ENCODE data around the gene PACRG. TPM values are rescaled to one million over a fixed set of nuclear protein-coding genes. Genes with fewer than 3 reads are reported as not detected.

PACRG gene
- total RNA-seq, 1 donor, result 1.4 TPM

DNA sequence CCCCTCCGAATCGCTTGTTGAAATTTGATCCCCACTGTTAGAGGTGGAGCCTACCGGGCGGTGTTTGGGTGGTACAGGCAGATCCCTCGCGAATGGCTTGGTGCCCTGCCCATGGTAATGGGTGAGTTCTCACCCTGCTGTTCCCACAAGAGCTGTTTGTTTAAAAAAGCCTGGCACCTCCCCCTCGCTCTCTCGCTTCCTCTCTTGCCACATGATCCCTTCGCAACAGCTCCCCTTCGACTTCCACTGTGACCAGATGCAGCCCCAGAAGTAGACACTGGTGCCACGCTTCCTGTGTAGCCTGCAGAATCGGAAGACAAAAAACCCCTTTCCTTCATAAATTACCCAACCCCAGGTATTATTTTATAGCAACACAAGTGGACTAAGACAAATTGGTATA is 394.6 kb downstream of the PACRG start:
- peaks cover 3% of the 10 kb centered on the region for H3K9me3 ChIP-seq (ENCODE audit: low read depth, low read length)
- H4K20me1 ChIP-seq (ENCODE audit: insufficient read depth, low read length), result no peaks in the 10 kb centered on the region
- H3K36me3 ChIP-seq (ENCODE audit: insufficient read depth, low read length), result no peaks in the 10 kb centered on the region
- H2AFZ ChIP-seq (ENCODE audit: low read length), result no peak overlapping the region
- no peak overlapping the region for H3K4me3 ChIP-seq (ENCODE audit: insufficient read depth, low read length)
- H3K27ac ChIP-seq (ENCODE audit: low read depth, low read length), result no peak overlapping the region
- no peak overlapping the region for H3K4me2 ChIP-seq (ENCODE audit: insufficient read depth, low read length)
- DNase-seq (ENCODE audit: insufficient read length, low spot score, missing footprints), result no peak
- TF ChIP-seq, protein P1, sequence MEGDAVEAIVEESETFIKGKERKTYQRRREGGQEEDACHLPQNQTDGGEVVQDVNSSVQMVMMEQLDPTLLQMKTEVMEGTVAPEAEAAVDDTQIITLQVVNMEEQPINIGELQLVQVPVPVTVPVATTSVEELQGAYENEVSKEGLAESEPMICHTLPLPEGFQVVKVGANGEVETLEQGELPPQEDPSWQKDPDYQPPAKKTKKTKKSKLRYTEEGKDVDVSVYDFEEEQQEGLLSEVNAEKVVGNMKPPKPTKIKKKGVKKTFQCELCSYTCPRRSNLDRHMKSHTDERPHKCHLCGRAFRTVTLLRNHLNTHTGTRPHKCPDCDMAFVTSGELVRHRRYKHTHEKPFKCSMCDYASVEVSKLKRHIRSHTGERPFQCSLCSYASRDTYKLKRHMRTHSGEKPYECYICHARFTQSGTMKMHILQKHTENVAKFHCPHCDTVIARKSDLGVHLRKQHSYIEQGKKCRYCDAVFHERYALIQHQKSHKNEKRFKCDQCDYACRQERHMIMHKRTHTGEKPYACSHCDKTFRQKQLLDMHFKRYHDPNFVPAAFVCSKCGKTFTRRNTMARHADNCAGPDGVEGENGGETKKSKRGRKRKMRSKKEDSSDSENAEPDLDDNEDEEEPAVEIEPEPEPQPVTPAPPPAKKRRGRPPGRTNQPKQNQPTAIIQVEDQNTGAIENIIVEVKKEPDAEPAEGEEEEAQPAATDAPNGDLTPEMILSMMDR (IDR thresholded peaks at IDR 0.05; ENCODE audit: extremely low read depth, low read depth, low read length), result no peak
- no peaks in the 10 kb centered on the region for H3K27me3 ChIP-seq (ENCODE audit: insufficient read depth, low read length)
- H3K79me2 ChIP-seq (ENCODE audit: insufficient read depth, low read length), result no peaks in the 10 kb centered on the region
- no peaks in the 10 kb centered on the region for H3K4me1 ChIP-seq (ENCODE audit: insufficient read depth, low read length)

- no peaks in the 10 kb centered on the region for H3K27me3 ChIP-seq (ENCODE audit: insufficient read depth, low read length)
- H3K79me2 ChIP-seq (ENCODE audit: insufficient read depth, low read length), result no peaks in the 10 kb centered on the region
- H3K4me3 ChIP-seq (ENCODE audit: insufficient read depth, low read length), result no peak overlapping the region
- no peaks in the 10 kb centered on the region for H3K4me1 ChIP-seq (ENCODE audit: insufficient read depth, low read length)
- DNase-seq (ENCODE audit: insufficient read length, low spot score, missing footprints), result no peak
- TF ChIP-seq, protein P1 (IDR thresholded peaks at IDR 0.05; ENCODE audit: extremely low read depth, low read depth, low read length), result no peak
- H4K20me1 ChIP-seq (ENCODE audit: insufficient read depth, low read length), result no peaks in the 10 kb centered on the region
- H3K36me3 ChIP-seq (ENCODE audit: insufficient read depth, low read length), result no peaks in the 10 kb centered on the region
- no peak overlapping the region for H3K4me2 ChIP-seq (ENCODE audit: insufficient read depth, low read length)
- H3K9me3 ChIP-seq (ENCODE audit: low read depth, low read length), result peaks cover 3% of the 10 kb centered on the region
- H3K27ac ChIP-seq (ENCODE audit: low read depth, low read length), result no peak overlapping the region
- no peak overlapping the region for H2AFZ ChIP-seq (ENCODE audit: low read length)
Observed at GRCh38 chr6:163123098-163123497, 395.3 kb downstream of the PACRG start.

DNA sequence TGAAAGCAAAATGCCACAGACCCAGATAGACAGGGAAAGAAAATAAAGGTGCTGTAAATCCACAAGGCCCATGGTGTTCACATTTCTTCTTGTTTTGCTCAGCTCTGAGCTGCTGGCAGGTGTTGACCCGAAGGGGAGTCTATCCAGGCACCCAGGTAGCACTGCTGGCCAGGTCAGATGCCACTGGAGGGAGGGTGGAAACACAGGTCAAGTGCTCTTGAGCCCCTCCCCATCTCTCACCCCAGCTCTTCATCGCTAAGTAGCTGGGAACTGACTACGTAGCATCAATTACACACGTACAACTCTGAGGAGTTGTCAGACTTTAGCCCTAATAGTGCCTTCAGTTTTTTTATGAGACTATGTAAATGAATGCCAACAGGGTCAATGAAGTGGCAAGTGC is 399.0 kb downstream of the PACRG start:
- Histone ChIP-seq H3K9me3 (ENCODE audit: low read depth, low read length) (peaks cover 1% of the 10 kb centered on the region), H3K4me2 (ENCODE audit: insufficient read depth, low read length) (no peak overlapping the region), H2AFZ (ENCODE audit: low read length) (no peak overlapping the region), H3K36me3 (ENCODE audit: insufficient read depth, low read length) (no peaks in the 10 kb centered on the region), H4K20me1 (ENCODE audit: insufficient read depth, low read length) (no peaks in the 10 kb centered on the region), H3K27me3 (ENCODE audit: insufficient read depth, low read length) (no peaks in the 10 kb centered on the region), H3K4me3 (ENCODE audit: insufficient read depth, low read length) (no peak overlapping the region), H3K27ac (ENCODE audit: low read depth, low read length) (no peak overlapping the region), H3K79me2 (ENCODE audit: insufficient read depth, low read length) (no peaks in the 10 kb centered on the region), H3K4me1 (ENCODE audit: insufficient read depth, low read length) (no peaks in the 10 kb centered on the region)
- TF ChIP-seq, protein P1 (IDR thresholded peaks at IDR 0.05; ENCODE audit: extremely low read depth, low read depth, low read length), result no peak
- DNase-seq (ENCODE audit: insufficient read length, low spot score, missing footprints), result no peak

DNA sequence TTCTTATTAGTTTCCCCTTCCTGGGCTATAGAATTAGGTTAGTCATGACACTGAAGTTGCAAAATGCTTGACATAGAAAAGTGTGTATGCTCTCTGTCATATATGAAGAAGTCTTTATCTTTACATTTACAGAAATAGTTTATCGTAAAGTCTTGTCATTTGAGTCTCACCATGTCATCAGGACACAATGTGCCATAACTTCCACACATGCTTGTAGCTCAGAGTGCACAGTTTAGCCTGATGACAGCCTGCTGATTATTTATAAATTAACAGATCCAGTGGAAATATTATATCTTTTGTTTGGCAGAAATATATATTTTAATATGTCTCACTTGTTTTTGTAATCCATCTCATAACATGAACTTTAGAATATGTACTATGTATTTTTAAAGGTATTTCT is 399.8 kb downstream of the PACRG start:
- H3K79me2 ChIP-seq (ENCODE audit: insufficient read depth, low read length), result no peaks in the 10 kb centered on the region
- H4K20me1 ChIP-seq (ENCODE audit: insufficient read depth, low read length), result no peaks in the 10 kb centered on the region
- H3K36me3 ChIP-seq (ENCODE audit: insufficient read depth, low read length), result no peaks in the 10 kb centered on the region
- no peak overlapping the region for H3K4me3 ChIP-seq (ENCODE audit: insufficient read depth, low read length)
- H3K4me2 ChIP-seq (ENCODE audit: insufficient read depth, low read length), result no peak overlapping the region
- H3K4me1 ChIP-seq (ENCODE audit: insufficient read depth, low read length), result no peaks in the 10 kb centered on the region
- H3K27me3 ChIP-seq (ENCODE audit: insufficient read depth, low read length), result no peaks in the 10 kb centered on the region
- TF ChIP-seq, protein P1 (IDR thresholded peaks at IDR 0.05; ENCODE audit: extremely low read depth, low read depth, low read length), result no peak
- no peak overlapping the region for H3K27ac ChIP-seq (ENCODE audit: low read depth, low read length)
- DNase-seq (ENCODE audit: insufficient read length, low spot score, missing footprints), result no peak
- no peak overlapping the region for H2AFZ ChIP-seq (ENCODE audit: low read length)
- peaks cover 1% of the 10 kb centered on the region for H3K9me3 ChIP-seq (ENCODE audit: low read depth, low read length)
